Measurements from ENCODE around the gene SUMF1.

SUMF1 gene

GRCh38 chr3:4497843-4498324, 30.8 kb upstream of the SUMF1 start:
- no peak for DNase-seq (ENCODE audit: low read depth in 2 of 2)

DNA sequence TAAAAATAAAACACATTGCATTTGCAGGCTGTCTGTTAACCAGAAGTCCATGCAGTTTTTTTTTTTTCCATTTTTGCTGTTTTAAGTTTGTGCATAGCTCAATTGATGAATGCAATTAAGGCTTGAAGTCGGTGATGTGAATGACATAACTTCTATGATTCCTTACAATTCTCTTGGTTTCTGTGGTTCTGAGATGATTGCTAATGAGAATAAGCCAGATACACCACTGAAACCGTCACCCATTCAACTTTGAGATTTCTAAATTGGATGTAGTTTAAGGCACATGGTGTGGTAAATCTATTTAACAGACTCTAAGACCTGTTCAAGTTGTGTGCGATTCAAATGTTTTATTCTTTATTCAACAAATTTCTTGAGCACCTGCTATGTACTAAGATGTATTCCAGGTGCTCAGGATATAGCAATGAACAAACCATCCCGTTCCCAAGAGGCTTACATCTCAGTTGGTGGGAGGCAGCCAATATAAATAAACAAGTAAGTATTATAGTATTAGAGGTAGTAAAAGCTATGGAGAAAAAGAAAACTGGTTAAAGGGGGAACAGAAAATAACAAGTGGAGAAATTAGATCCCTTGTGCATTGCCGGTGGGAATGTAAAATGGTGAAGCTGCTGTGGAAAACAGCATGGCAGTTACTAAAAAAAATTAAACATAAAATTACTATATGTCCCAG, 30.1 kb upstream of the SUMF1 start:
- DNase-seq (ENCODE audit: low read depth in 2 of 2), result no peak

- no peak for DNase-seq (ENCODE audit: low read depth in 2 of 2)
Measured at GRCh38 chr3:4496087-4496452, 29.0 kb upstream of the SUMF1 start.

DNA sequence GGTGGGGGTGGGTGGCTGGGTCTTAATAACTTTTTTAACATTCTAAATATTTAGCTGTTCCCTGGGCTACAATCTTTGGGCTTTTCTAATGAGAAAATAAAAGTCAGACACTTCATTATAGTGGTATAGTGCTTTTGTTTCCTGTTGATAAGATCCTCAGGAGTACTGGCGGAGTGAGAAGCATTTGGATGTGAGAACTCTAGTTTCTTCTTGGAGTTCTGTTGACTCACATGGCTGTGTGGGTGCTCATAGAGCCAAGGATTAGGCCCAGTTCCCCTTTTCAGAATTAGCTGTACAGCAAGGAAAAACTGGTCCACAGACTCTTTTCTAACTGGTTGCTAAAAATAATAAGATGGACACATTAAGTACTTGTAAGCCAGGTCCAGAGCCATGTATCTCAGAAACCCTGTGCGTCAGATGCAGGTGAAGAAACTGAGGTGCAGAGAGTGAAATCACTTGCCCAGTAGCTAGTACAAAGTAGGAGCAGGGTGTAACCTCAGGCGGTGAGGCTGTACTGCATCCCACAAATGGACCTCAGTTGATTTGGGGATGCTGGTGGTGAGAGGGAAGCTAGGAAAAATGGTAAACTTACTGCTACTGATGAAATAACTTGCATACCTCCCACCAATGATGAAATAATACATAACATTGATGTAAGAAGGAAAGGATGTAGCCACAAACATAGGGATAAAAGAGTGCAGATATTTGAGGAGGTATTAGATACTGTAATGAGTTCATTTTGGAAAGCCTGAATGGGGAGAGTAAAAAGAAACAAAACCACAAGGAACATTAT, 28.4 kb upstream of the SUMF1 start:
- DNase-seq (ENCODE audit: low read depth in 2 of 2), result no peak

DNA sequence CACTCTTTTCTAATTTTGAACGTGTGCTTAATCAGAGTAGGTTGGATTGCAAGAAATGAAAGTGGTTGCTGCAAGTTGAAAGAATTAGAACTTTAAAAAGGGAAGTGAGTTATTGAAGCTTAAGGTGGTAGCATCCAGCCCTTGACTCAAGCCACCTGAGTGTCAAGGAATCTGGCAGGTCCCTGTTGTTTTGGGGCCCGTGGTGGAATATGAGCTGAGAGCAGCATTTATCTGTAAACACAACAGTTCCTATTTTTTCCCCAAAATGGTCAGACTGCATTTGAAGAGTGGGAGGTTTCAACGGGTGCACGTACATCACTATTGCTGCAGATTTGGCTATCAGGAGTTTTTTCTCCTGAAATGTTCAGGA, 27.8 kb upstream of the SUMF1 start:
- DNase-seq (ENCODE audit: low read depth in 2 of 2), result no peak

GRCh38 chr3:4493941-4494894, 27.1 kb upstream of the SUMF1 start:
- DNase-seq (ENCODE audit: low read depth in 2 of 2), result no peak

GRCh38 chr3:4493014-4493940, 26.2 kb upstream of the SUMF1 start, which contains the start of gene ITPR1:
Gene ITPR1 (plus strand): TSS chr3:4493348. CDS start chr3:4516492, 23,144 bp downstream.
- DNase-seq (ENCODE audit: low read depth in 2 of 2), result peak; percentile 92 to 98

DNA sequence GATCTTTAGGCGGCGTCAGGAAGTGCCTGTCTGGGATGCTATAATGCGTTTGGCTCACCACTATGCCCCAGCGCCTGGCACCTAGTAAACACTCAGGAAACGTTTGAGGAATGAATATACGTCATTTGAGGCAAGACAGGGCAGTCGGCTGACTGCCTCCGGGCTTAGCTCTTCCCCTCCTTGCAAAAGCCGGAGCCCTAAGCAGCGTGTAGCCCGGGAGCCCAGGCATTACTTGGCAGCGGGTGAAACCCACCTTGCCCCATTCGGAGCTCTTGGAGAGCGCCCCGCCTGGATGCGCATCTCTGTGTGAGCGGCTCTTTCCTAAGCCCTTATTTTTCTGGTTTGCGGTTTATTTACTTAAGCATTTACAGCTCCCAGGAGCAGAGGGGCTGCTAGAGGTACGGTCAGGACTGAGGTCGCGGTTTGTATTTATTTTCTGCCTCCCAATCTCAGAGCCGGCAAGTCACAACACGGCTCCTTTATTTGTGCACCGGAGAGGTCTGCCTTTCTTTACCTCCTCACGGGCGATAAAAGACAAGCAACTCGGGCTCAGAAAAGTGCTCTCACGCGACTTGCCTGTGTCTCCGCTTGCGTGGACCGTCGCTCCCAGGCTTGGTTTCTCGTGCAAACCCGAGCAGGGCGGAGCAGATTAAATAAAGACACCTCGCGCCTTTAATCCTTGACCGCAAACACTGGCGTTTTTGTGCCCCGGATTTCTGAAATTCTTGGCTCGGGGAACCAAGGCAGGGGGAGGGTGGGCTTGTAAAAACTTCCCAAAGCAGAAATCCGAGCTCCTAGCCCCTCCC, 25.3 kb upstream of the SUMF1 start:
- no peak for DNase-seq (ENCODE audit: low read depth in 2 of 2)

DNA sequence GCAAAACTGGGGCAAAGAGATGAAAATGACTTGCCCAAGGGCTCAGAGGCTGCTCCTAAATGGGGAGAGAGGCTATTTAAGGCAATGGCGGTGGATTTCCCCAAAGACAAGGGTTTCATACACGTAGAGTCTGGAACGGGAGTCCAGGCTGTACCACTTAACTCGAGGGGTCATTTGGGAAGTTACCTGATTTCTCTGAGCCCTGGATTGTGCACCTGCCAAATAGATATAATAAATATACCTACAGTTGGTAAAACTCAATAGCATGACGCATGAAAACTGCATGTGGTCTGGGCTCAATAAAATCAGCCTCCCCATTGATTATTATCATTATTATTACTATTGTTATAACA, 24.8 kb upstream of the SUMF1 start:
- DNase-seq (ENCODE audit: low read depth in 2 of 2), result no peak

DNA sequence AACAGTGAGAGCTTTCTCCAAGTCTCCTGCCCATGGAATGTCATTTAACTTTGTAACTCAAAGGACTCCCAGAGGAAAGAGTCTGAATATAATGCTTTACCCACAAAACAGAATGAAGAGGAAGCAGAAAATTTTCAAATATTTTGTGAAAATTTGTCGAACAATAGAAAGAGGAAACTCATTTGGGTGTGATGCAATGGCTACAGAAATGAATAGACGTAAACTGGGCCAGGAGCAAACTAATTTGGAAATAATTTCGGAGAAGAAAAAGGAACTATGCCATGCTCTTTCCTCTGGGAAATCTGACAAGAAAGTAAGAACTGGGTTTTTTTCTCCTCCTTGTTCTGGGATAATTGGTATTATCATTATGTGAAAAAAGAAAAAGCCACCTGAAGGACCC, 11.2 kb upstream of the SUMF1 start:
- no peak for DNase-seq (ENCODE audit: low read depth in 2 of 2)

DNA sequence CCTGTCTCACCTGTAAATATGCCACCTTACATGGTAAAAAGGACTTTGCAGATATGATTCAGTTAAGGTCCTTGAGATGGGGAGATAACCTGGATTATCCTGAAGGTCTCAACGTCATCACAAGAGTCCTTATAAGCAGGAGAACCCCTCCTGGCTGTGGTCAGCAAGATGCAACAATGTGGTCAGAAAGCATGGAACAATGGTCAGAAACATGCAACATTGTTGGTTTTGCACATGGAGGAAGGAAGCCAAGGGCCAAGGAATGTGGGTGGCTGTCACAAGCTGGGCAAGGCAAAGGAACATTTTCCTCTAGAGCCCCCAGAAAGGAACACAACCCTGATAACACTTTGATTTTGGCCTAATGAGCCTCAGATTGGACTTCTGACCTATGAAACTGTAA, 9.4 kb upstream of the SUMF1 start:
- DNase-seq (ENCODE audit: low read depth in 2 of 2), result no peak

DNA sequence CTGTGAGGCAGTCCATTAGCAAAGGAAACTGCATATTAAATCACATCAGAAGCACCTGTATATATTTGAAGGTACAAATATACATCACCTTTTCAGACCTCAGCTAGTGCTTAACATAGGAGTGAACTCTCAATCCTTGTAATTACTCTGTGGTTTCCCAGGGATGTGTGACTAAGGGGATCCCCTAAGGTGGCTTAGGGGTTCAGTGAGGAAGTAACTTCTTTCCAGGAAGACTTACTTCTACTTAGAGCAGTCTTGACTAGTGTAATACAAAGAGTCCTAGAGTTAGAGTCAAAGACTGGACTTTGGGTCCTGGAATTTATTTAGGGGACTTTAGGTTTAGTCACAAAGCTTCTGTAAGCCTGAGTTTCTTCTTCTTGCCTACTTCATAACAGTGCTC, 8.7 kb upstream of the SUMF1 start:
- DNase-seq (ENCODE audit: low read depth in 2 of 2), result no peak

DNA sequence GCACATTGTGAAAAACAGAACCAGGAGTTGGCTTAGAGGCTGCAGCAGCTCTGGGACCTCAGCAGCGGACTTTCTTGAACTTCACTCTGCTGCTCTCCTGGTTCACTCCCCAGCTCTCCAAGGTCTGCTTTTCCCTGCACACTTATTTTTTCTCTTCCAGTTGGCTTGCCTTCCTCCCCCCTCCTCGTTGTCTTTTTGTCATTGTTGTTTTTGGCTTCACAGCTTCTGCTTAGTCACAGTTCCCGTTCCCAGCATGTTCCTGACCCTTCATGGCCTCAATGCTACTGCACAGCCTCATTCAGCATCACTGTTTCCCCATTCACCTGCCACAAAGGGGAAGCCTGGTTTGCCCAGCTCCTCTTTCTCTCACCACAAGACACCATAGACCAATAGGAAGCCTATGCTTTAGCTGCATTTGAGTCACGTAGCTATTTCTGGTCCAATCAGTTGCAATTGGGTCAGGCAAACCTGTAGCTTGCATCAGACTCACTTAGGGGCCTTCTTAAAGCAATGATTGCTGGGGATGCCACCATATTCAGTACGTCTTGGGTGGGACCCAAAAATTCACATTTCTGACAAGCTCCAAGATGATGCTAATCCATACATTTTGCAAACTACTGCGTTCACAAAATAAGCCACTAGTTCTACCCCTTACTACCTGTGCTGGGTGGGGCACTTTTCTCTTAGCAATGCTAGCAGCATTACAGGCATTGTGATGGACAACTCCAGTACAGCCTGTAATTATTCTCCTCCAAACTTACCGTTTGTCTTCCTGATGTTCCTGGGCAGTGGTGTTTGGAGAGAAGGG, 7.8 kb upstream of the SUMF1 start:
- no peak for DNase-seq (ENCODE audit: low read depth in 2 of 2)

DNA sequence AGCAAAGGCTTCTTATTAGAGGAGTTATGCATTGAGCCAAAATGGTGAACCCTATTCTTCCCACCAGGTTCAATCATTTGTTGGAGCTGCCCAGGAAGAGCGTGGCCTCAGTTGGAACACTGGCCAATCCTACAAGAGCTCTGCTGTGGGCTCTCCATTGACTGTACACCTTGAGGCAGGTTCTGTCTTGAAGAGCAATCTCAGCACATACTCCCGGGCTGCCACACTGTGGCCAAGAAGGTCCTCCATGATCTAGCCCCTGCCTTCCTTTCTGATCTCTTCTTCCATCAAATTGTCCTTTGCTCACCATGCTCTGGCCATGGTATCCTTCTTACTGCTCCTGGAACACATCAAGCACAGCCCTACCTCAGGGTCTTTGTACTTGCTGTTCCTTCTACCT, 5.7 kb upstream of the SUMF1 start:
- DNase-seq (ENCODE audit: low read depth in 2 of 2), result no peak

- no peak for DNase-seq (ENCODE audit: low read depth in 2 of 2)
Measured at GRCh38 chr3:4472312-4472711, 5.2 kb upstream of the SUMF1 start.

GRCh38 chr3:4471907-4472306, 4.8 kb upstream of the SUMF1 start:
- no peak for DNase-seq (ENCODE audit: low read depth in 2 of 2)

DNA sequence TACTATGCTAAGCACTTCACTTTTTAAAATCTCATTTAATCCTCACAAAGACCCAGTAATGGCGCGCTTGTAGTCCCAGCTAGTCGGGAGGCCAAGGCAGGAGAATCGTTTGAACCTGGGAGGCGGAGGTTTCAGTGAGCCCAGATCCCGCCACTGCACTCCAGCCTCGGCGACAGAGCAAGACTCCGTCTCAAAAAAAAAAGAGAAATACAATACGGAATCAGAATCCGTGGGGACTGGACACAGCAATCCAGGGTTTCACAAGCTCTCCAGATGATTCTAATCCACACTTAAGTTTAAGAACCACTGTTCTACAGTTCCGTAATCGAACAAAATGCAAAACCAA, 426 bp upstream of the SUMF1 start:
- no peak for DNase-seq (ENCODE audit: low read depth in 2 of 2)

GRCh38 chr3:4464576-4464975, 2.5 kb downstream of the SUMF1 start:
- DNase-seq (ENCODE audit: low read depth in 2 of 2), result no peak

DNA sequence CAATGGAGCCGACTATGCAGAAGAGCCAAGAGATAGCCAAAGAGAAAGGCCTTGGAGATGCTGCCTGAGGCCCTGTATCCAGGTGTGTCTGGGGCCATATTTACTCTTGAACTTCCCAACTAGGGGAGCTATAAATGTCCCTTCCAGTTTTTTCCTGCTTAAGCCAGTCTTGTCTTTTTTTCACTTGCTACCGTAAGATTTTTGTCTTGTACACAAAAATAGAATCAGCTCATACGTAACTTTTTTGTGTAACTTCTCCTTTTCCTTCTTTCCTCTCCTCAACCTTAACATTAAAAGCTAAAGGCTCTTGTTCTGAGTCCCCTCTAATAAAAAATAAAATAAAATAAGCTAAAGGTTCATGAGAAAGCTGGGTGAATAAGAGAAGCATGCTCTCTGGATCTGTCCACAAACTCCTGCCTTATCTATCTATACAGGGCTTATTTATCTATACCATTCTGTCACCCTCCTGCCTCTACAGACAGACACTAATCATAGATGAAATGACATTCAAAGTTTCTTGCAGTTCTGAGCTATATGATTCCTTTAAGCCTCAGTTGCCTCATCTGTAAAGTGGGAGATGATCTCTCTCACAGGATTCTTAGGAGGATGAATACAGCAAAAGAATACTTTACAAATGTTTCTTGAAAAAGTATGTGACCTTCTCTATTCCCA, 4.6 kb downstream of the SUMF1 start:
- no peak for DNase-seq (ENCODE audit: low read depth in 2 of 2)
